GM12872 (cell line): ENCODE measurements around the gene SERTAD1.

Source experiments
- TF ChIP-seq, protein P1 (sequence below): IDR thresholded peaks from 3 replicates; pipeline ENCODE4 v1.5.1; 2011; ENCODE audit warnings: low read depth, mild to moderate bottlenecking, low read length, moderate library complexity; ENCODE audit not compliant: insufficient read depth

SERTAD1 gene, protein sequence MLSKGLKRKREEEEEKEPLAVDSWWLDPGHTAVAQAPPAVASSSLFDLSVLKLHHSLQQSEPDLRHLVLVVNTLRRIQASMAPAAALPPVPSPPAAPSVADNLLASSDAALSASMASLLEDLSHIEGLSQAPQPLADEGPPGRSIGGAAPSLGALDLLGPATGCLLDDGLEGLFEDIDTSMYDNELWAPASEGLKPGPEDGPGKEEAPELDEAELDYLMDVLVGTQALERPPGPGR

GRCh38 chr19:40425450-40426287 is at the start of gene SERTAD1:
Gene SERTAD1 (minus strand): TSS chr19:40425992. CDS start chr19:40423546, 2,446 bp downstream.
- TF ChIP-seq, protein P1, sequence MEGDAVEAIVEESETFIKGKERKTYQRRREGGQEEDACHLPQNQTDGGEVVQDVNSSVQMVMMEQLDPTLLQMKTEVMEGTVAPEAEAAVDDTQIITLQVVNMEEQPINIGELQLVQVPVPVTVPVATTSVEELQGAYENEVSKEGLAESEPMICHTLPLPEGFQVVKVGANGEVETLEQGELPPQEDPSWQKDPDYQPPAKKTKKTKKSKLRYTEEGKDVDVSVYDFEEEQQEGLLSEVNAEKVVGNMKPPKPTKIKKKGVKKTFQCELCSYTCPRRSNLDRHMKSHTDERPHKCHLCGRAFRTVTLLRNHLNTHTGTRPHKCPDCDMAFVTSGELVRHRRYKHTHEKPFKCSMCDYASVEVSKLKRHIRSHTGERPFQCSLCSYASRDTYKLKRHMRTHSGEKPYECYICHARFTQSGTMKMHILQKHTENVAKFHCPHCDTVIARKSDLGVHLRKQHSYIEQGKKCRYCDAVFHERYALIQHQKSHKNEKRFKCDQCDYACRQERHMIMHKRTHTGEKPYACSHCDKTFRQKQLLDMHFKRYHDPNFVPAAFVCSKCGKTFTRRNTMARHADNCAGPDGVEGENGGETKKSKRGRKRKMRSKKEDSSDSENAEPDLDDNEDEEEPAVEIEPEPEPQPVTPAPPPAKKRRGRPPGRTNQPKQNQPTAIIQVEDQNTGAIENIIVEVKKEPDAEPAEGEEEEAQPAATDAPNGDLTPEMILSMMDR = peak; percentile 77; the same call in 2 of the 3 replicates

DNA sequence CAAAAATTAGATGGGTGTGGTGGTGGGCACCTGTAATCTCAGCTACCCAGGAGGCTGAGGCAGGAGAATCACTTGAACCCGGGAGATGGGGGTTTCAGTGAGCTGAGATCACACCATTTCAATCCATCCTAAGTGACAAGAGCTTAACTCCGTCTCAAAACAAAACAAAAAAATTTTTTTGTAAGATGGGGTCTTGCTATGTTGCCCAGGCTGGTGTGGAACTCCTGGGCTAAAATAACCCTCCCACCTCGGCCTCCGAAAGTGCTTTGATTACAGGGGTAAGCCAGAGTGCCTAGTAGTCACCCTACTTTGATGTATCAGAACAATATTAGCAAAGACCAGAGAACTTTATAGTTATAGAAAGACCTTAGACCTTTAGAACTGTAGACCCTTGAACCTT is 48.9 kb upstream of the SERTAD1 start:
- TF ChIP-seq, protein P1 = no peak

GRCh38 chr19:40472516-40472915 is 46.7 kb upstream of the SERTAD1 start:
- TF ChIP-seq, protein P1 = no peak

- TF ChIP-seq, protein P1 = no peak
Measured at GRCh38 chr19:40471111-40471510, 45.3 kb upstream of the SERTAD1 start.

DNA sequence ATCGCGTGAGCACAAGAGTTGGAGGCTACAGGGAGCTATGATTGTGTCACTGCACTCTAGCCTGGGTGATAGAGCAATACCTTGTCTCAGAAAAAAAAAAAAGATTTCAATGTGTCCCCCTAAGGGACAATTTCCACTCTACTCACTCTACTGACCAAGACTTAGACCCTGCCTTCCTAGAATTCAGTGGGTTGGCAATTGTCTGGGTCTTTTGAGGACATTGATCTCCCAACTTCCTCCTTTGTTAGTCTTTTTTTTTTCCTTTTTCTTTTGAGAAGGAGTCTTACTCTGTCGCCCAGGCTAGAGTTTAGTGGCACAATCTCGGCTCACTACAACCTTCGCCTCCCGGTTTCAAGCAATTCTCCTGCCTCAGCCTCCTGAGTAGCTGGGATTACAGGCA is 43.2 kb upstream of the SERTAD1 start:
- TF ChIP-seq, protein P1 = no peak

- TF ChIP-seq, protein P1 = no peak
Measured at GRCh38 chr19:40466985-40467734, 41.4 kb upstream of the SERTAD1 start, which contains the start of gene SPTBN4. Gene SPTBN4 (plus strand): TSS chr19:40467001. CDS start chr19:40472622, 5,621 bp downstream.
